Ovary (tissue), 3 donors: ENCODE data around the gene DNMBP.

ENCODE experiments used
- CTCF ChIP-seq, 3 donors: fragments of 450-650 bp in 2 of 3; fragments of 200-600 bp in 1 of 3; IDR thresholded peaks; one replicate each; pipeline versions ENCODE4 v1.5.1 to v1.8.0; 2016 to 2022; ENCODE audit warnings: antibody characterized with exemption in 3 of 3, mild to moderate bottlenecking in 1 of 3
- POLR2A ChIP-seq: fragments of 450-650 bp; IDR thresholded peaks from one replicate; pipeline ENCODE4 v1.6.1; 2017; ENCODE audit warnings: antibody characterized with exemption, mild to moderate bottlenecking, moderate library complexity
- donor health status: DM: no; HTN: no; CAD: no.

DNA sequence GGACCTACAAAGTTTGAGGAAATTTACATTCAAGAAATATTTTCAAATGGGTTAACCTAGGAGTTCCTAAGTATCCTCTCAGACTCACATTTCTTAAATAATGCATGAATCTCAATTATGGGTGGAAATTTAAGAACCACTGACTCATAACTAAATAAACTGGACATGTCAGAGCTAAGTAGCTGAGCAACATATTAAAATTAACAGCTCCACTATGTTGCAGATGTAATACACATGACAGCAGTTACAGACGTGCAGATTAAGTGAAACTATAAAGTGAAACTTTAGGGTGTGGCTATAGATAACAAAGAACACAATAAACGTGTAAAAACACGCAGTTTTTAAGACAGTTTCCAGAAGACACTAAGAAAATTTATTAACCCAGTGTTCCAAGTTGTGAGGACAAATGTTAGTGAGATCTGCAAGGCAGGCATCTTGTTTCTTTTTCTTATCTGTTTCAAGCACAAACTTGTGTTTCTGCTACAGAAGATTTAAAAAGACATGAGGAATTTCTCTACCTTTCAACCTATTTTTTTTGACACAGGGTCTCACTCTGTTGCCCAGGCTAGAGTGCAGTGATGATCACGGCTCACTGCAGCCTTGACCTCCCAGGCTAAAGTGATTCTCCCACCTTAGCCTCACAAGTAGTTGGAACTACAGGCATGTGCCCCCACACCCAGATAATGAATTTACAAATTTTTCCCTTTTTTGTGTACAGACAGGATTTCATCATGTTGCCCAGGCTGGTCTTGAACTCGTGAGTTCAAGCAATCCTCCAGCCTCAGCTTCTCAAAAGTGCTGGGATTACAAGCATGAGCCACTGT is 25.3 kb downstream of the DNMBP start:
- no peak for TF ChIP-seq CTCF (IDR thresholded peaks at IDR 0.05)
- TF ChIP-seq POLR2A: no peak
